Measurements from ENCODE around the gene CTSD. TPM values are rescaled to one million over a fixed set of nuclear protein-coding genes. Genes with fewer than 3 reads are reported as not detected.

The CTSD gene
- total RNA-seq, 4 donors from 2014 or later = 359 to 1,165 (median 624) TPM

DNA sequence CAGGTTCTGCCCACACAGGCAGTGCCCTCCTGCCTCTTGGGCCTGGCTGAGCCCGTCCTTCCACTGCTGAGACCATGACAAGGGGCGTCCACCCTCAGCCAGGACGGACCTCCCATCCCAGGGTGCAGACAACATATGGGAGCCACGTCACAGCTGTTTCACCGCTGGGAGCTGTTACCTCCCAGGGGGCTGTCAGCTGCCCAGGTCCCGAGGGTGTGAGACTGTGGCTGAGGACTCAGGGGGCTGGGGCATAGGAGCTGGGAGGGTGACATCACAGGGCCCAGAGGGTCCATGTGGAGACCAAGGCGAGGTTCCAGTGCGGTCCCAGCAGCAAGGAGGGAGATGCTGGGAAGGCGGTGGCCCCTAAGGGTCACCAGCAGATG is 17.9 kb upstream of the CTSD start:
- no peak for DNase-seq (ENCODE audit: low spot score)
- no peak for ATAC-seq (ENCODE audit: low FRiP score)

DNA sequence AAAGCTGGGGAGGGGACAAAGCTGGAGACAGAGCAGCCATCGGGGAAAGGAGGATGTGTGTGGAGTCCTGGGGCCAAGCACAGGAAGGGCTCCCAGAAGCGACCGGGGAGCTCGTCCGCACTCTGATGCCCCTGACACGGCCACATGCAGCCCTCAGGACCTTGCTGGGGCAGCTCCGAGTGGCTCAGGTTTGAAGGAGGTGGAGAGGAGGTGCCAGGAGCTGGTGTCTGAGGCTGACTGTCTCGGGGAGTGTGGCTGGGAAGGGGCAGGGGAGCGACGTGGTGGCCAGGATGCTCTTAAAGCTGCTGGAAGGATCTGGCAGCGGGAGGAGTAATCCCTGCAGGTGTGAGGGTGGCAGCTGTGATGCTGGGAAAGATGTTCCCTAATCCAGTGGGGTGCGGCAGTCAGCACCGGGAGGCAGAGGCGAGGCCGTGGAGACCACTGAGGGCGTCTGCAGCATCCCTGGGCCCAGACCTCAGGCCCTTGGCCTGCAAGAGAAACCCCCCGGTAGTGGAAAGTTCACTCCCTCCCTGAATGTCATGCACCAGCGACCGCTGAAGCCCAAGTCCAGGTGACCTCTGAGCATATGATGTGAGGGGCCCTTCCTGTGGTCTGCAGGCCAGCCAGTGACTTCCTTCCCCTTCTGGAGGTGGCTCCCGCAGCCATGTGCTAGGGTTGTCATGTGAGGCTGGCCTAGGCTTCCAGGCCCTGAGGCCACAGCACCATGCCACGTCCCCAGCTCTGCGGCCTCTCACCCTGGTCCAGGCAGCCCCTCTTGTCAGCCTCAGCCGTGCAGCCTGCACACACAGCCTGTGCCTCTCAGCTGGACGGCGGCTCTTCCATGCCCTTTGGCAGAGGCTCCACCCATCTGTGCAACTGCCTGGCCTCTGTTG is 17.2 kb upstream of the CTSD start:
- ATAC-seq (ENCODE audit: low FRiP score) = no peak
- no peak for DNase-seq (ENCODE audit: low spot score)
- TF ChIP-seq, protein P1, sequence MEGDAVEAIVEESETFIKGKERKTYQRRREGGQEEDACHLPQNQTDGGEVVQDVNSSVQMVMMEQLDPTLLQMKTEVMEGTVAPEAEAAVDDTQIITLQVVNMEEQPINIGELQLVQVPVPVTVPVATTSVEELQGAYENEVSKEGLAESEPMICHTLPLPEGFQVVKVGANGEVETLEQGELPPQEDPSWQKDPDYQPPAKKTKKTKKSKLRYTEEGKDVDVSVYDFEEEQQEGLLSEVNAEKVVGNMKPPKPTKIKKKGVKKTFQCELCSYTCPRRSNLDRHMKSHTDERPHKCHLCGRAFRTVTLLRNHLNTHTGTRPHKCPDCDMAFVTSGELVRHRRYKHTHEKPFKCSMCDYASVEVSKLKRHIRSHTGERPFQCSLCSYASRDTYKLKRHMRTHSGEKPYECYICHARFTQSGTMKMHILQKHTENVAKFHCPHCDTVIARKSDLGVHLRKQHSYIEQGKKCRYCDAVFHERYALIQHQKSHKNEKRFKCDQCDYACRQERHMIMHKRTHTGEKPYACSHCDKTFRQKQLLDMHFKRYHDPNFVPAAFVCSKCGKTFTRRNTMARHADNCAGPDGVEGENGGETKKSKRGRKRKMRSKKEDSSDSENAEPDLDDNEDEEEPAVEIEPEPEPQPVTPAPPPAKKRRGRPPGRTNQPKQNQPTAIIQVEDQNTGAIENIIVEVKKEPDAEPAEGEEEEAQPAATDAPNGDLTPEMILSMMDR (IDR thresholded peaks at IDR 0.05) = no peak

More for the DNA sequence above, 17.9 kb upstream of the CTSD start:
- TF ChIP-seq, protein P1 (IDR thresholded peaks at IDR 0.05) = no peak

DNA sequence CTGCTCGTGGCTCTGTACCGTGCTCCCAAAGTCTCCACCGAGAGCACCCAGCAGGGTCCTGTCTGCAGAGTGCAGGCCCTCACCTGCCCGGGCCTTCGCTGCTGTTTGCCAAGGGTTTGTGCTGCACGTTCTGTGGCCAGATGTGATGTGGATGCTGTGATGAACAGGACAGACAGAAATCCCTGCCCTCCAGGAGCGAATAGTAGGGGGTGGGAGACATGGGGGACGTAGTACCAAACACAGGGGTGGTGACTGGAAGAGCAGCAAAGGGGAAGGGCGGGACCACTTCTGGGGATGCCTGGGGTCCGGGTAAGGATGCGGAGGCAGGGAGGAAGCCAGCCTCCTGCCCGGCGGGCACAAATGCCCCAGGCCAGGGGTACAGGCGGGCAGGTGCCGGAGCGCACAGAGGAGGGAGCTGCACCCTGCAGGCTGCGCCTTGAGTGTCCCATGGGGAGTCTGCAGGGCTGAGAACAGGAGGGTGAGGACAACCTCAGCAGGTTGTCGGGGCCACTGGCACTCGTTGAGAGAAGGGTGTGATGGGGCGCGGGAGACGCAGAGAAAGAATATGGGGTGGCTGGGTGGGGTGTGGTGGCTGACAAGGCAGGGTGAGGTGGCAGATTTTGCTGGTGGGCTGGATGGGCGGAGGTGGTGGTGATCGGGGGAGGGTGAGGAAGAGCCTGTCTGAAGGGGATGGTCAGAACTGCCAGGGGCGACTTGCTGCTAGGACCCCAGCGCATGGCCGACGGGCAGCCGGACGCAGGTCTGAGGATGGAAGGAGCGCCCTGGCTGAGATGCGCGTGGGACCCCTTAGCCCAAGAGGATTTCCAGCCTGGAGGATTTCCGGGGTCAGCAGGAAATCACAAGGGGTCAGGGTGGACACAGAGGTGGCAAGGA is 16.3 kb upstream of the CTSD start:
- no peak for DNase-seq (ENCODE audit: low spot score)
- TF ChIP-seq, protein P1 (IDR thresholded peaks at IDR 0.05) = no peak
- no peak for ATAC-seq (ENCODE audit: low FRiP score)

DNA sequence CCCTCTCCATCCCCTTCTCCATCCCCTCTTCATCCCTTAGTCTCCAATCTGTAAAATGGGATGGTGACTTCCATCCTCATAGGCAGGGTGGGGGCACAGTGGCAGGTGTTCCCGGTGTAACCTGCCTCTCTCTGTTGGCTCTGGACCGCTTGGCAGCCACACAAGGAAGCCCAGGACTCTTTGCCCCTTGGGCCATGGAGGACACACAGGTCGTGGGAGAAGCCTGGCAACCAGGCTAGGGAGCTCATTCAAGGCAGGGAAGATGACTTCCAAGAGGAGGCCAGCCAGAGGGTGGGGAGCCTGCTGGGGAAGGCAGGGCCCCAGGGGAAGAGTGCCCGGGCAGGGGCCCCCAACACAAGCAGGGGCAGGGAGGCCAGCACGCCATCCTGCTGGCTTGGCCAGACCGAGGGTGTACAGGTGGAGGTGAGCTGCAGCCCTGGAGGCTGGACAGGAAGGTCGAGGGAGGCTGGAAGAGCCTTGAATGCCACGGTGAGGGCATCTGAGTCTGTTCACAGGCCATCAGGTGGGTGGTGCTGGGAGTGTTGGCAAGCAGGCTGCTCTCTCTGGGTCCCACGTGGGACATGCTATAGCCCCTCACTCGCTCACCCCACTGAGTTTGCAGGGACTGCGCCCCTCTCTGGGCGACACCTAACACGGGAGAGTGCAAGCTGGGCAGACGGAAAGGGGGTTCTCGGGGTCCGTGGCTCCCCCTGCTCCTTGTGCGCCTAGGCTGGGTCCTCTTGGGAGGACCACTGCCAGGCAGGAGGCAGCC is 15.5 kb upstream of the CTSD start:
- no peak for DNase-seq (ENCODE audit: low spot score)
- TF ChIP-seq, protein P1 (IDR thresholded peaks at IDR 0.05) = no peak

DNA sequence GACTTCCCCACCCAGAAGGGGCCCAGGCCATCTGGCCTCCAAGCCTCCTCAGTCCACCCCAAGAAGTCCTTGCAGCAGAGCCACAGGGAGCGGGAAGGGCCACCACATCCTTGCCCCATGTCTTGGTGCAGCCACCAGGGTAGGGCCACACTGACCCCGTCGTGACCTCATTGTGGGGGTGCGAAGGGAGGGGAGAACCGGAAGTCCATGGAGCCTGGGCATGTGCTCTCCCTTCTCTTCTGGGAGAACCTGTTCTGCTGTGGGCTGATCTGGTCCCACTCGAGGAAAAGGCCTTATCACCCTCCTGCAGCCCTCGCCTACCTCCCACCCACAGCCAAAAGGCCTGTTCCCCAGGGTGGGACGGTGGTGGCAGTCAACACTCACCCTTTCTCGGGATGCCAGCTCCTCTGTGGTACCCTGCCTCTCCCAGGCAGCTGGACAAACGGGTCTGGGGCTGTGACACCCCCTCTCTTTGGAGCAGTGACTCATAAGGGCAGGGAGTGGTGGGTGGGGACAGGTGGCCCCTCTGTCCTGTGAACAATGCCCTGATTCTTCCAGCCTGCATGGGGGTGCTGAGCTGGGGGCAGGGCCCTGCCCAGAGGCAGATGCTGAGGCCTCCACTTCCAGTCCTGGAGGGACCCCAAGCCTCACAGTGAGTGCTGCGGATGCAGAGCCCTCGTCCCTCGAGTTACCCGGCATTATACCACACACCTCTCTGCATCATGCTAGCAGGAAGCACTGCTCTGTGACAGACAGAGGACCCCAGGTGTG is 14.6 kb upstream of the CTSD start:
- ATAC-seq (ENCODE audit: low FRiP score) (no peak), DNase-seq (ENCODE audit: low spot score) (no peak)
- TF ChIP-seq, protein P1 (IDR thresholded peaks at IDR 0.05) = no peak

More for the DNA sequence above, 15.5 kb upstream of the CTSD start:
- no peak for ATAC-seq (ENCODE audit: low FRiP score)

DNA sequence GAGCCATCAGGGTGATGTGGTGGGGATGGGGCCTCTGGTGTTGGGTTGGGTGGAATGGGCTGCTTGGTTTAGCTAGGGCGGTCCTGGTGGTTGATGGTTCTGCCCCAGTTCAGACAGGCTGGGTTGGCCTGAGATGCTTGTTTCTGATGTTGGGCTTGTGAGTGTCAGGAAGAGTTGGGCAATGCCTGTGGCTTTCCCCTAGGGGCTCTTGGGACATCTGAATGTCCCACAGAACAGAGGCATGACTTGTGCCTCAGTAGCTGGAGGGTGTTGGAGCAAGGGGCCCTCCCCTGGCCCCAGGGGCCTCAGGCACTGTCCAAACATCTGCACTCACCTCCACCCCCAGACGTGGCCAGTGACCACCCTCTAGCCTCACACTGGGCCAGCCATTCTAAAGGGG is 14.0 kb upstream of the CTSD start:
- DNase-seq (ENCODE audit: low spot score) = no peak
- ATAC-seq (ENCODE audit: low FRiP score) = no peak
- TF ChIP-seq, protein P1 (IDR thresholded peaks at IDR 0.05) = no peak

All from omental fat pad (tissue), 4 donors.